Activated CD4-positive, CD25-positive, alpha-beta regulatory T cell treated with anti-CD3 and anti-CD28 coated beads, Interleukin-2, amount 50 U/mL, for 16 hours (primary cell): Measurements from ENCODE around the gene CAPN10.
"Not testable (repeated sequence)": the region's sequence is repeated elsewhere in the genome, so short reads cannot be mapped to it uniquely, and the experiment has no call there.

ENCODE experiments used
- DNase-seq: peaks from one replicate; pipeline ENCODE4 v3.0.0-alpha.2; 2020; ENCODE audit warnings: low read depth, low spot score

Gene CAPN10

GRCh38 chr2:240602266-240603050, 15.9 kb downstream of the CAPN10 start:
- no peak for DNase-seq

- no peak for DNase-seq
These were observed 16.7 kb downstream of the CAPN10 start for GRCh38 chr2:240603081-240603835.

GRCh38 chr2:240603846-240604245, 17.3 kb downstream of the CAPN10 start:
- DNase-seq, result no peak

- no peak for DNase-seq
These were observed 17.9 kb downstream of the CAPN10 start for GRCh38 chr2:240604291-240604938.

- DNase-seq, result no peak
These were observed 18.6 kb downstream of the CAPN10 start for GRCh38 chr2:240604939-240605716.

- no peak for DNase-seq
These were observed 19.6 kb downstream of the CAPN10 start for GRCh38 chr2:240605867-240606743.

- no peak for DNase-seq
These were observed 25.2 kb downstream of the CAPN10 start for GRCh38 chr2:240611601-240612210.

- no peak for DNase-seq
These were observed 27.2 kb downstream of the CAPN10 start for GRCh38 chr2:240613781-240614180.

- no peak for DNase-seq
These were observed 27.9 kb downstream of the CAPN10 start for GRCh38 chr2:240614391-240614790.

- DNase-seq, result no peak
These were observed 28.9 kb downstream of the CAPN10 start for GRCh38 chr2:240615396-240615795.

GRCh38 chr2:240615820-240616547, 29.4 kb downstream of the CAPN10 start:
- no peak for DNase-seq

- DNase-seq, result not testable (repeated sequence)
These were observed 30.5 kb downstream of the CAPN10 start for GRCh38 chr2:240616860-240617666.

GRCh38 chr2:240618776-240619175, 32.2 kb downstream of the CAPN10 start:
- no peak for DNase-seq

- DNase-seq, result no peak
These were observed 33.1 kb downstream of the CAPN10 start for GRCh38 chr2:240619506-240620148.

- DNase-seq, result no peak
These were observed 33.7 kb downstream of the CAPN10 start for GRCh38 chr2:240620149-240620731.

- no peak for DNase-seq
These were observed 34.3 kb downstream of the CAPN10 start for GRCh38 chr2:240620859-240621258.

GRCh38 chr2:240622060-240622411, 35.5 kb downstream of the CAPN10 start:
- DNase-seq, result no peak
